ENCODE measurements around the gene TOPORS. TPM values are rescaled to one million over a fixed set of nuclear protein-coding genes. Genes with fewer than 3 reads are reported as not detected.

Gene TOPORS
- polyA plus RNA-seq, 3 donors: 37.1 to 43.8 (median 38.4) TPM

DNA sequence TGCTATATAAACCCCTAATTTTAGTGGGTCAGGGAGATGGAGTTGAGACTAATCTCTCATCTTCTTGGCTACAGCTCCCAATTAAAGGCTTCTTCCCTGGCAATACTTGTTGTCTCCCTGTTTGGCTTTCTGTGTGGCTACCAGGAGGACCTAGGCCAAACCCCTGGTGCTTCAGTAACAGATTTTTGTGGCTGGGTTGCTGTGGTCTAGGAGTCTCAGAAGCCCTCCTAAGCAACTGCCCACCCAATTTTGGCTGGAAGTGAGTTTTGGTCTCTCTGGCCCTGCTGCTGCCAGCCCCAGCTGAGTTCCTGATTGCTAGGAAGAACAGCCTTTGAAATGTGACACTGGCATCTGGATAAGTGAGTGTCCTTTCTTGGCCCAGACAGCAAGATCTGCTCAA, 36.1 kb downstream of the TOPORS start:
- no peak for DNase-seq (ENCODE audit: low read depth in 3 of 3, low spot score in 2 of 3)

DNA sequence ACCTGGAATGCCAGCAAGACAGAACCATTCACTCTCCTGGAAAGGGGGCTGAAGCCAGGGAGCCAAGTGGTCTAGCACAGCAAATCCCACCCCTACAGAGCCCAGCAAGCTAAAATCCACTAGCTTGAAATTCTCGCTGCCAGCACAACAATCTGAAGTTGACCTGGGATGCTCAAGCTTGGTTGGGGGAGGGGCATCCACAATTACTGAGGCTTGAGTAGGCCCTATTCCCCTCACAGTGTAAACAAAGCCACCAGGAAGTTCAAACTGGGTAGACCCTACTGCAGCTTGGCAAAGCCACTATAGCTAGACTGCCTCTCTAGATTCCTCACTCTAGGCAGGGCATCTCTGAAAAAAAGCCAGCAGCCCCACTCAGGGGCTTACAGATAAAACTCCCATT, 43.7 kb downstream of the TOPORS start:
- DNase-seq (ENCODE audit: low read depth in 3 of 3, low spot score in 2 of 3): no peak

DNA sequence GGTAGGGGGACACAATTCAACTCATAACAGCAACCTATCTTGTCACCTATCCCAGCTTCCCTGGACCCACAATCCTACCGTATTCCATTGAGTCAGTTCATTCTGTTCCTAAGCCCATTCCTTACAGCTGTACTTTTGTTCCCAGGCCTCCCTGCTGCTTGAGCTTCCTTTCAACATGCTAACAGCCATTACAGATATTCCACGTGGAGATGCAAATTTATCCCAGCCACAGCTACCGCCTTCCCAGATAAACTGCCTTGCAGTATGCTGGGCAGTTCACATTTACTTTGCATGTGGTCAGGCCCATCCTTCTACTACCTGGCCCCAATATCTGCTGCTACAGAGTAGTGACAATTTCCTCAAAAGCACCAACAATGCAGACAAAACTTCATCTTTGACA, 49.4 kb downstream of the TOPORS start:
- DNase-seq (ENCODE audit: low read depth in 3 of 3, low spot score in 2 of 3): no peak

DNA sequence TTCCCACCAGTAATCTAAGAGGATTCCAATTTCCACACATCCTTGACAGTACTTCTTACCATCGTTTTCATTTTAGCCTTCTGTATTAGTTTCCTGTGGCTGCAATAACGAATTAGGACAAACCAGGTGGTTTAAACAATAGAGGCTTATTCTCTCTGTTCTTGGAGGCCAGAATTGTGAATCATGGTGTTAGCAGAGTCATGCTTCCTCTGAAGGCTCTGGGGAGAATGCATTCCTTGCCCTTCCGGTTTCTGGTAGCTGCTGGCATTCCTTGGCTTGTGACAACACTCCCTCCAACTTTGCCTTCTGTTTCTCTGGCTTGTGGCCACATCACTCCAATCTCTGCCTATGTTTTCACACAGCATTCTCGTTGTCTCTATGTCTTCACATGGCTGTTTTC, 49.9 kb downstream of the TOPORS start:
- no peak for DNase-seq (ENCODE audit: low read depth in 3 of 3, low spot score in 2 of 3)

DNA sequence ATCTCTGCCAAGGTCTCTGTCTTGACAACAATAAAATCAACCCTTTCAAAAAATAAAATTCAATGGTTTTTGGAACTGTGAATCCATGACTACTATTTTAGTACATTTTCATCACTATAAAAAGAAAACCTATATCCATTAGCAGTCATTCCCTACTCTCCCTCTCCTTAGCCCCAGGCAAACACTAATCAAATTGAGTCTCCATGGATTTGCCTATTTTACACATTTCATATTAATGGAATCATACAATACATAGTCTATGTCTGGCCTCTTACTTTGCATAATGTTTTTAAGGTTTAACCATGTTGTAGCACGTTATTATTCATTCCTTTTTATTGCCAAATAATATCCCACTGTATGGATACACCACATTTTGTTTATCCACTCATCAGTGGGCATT, 50.5 kb downstream of the TOPORS start:
- DNase-seq (ENCODE audit: low read depth in 3 of 3, low spot score in 2 of 3): no peak

DNA sequence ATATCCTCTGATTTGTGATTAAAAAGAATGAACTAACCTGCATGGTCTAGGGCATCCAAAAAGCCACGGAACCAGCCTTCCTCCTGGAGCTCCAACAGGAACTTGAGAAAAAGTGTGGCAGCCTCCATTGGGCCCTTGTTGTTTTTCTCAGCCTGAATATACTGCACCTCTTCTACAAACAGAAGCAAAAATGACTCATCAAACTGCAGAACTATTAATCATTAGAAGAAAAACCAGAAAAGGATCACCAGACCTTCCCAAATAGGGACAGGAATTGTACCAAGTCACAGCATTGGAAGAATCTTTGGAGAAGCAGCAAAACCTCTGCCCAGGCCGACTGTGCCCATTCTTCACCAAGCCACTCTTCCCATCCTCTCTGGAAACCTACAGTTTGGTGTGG, 51.6 kb downstream of the TOPORS start:
- no peak for DNase-seq (ENCODE audit: low read depth in 3 of 3, low spot score in 2 of 3)

DNA sequence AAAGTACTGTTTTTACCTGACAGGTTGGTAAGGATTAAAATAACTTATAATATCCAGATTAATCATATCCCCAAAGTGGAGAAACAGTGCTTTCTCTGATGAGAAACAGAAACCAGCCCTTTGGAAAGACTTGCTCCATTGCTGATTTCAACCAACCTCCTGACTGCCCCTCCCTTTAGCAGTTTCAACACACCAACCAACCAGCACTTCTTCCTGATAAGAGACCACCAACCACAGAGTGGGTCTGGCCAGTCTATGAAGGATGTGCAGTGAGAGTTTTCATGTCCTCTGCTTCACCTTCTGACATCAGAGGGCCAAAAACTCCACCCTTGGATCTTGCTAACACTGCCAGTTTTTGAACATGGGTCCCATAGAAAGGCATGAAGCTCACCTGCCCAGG, 54.5 kb downstream of the TOPORS start:
- no peak for DNase-seq (ENCODE audit: low read depth in 3 of 3, low spot score in 2 of 3)

DNA sequence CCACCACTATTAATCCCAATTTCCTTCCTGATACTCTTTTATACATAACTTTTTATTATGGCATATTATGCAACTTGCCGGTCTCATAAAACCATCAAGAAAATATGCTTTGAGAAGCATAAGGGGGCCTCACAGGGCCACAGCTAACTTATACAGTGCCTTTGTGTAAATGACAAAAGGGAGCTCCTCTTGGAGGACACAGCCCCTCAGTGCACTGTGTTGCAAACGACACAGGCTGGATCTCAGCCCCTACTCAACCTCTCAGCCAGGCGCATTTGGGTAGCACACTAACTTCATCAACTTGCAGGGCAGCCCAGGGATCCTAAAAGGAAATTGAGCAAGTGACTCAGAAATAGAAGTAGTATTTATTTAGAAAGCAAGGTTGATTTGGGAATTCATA, 61.8 kb downstream of the TOPORS start:
- peak in 1 of 3 donors; percentile 10 for DNase-seq (ENCODE audit: low read depth in 3 of 3, low spot score in 2 of 3)

Other genes with a start within 250 kb of the TOPORS start
- 10 to 100 TPM; 48.5 to 55.5 (median 53.3) TPM for gene ACO1, start 167.9 kb downstream of the TOPORS start, polyA plus RNA-seq (ENCODE audit: insufficient read length in 3 of 3)
- gene RIGI, start 26.4 kb downstream of the TOPORS start, polyA plus RNA-seq (ENCODE audit: insufficient read length in 3 of 3): 10 to 100 TPM; 11.9 to 14.0 (median 13.0) TPM
- 10 to 100 TPM; 13.9 to 18.4 (median 14.4) TPM for gene SMIM27, start 259 bp downstream of the TOPORS start, polyA plus RNA-seq (ENCODE audit: insufficient read length in 3 of 3)
- 10 to 100 TPM; 69.8 to 79.4 (median 75.0) TPM for gene NDUFB6, start 20.6 kb upstream of the TOPORS start, polyA plus RNA-seq (ENCODE audit: insufficient read length in 3 of 3)
- gene TAF1L, start 83.1 kb upstream of the TOPORS start, polyA plus RNA-seq (ENCODE audit: insufficient read length in 3 of 3): under 1 TPM; 0.10 TPM
- gene TMEM215, start 231.0 kb upstream of the TOPORS start, polyA plus RNA-seq (ENCODE audit: insufficient read length in 3 of 3): under 1 TPM; 0.08 to 0.28 (median 0.22) TPM

Data from right renal cortex interstitium (tissue), 3 donors.